Muscle layer of duodenum (tissue), 2 donors: ENCODE results near the gene ABAT.

Source experiments
- H3K27ac ChIP-seq: one replicate; pipeline ENCODE4 v1.7.0; 2013; ENCODE audit warnings: mild to moderate bottlenecking, low read length
- H3K27me3 ChIP-seq: one replicate; pipeline ENCODE4 v1.7.0; 2013; ENCODE audit warnings: low read depth, mild to moderate bottlenecking, control low read depth, low read length
- H3K36me3 ChIP-seq, 2 donors: one replicate each; pipeline ENCODE4 v1.7.0; 2013; ENCODE audit warnings: low read length in 2 of 2, control low read depth in 1 of 2, mild to moderate bottlenecking in 1 of 2; ENCODE audit not compliant: insufficient read depth in 2 of 2, control insufficient read depth in 1 of 2
- H3K4me1 ChIP-seq, 2 donors: one replicate each; pipeline ENCODE4 v1.7.0; 2013; ENCODE audit warnings: low read length in 2 of 2, mild to moderate bottlenecking in 2 of 2, control low read depth in 1 of 2, moderate library complexity in 1 of 2; ENCODE audit not compliant: insufficient read depth in 2 of 2, control insufficient read depth in 1 of 2
- H3K4me3 ChIP-seq, 2 donors: one replicate each; pipeline ENCODE4 v1.7.0; 2013; ENCODE audit warnings: low read length in 2 of 2, low read depth in 1 of 2, mild to moderate bottlenecking in 1 of 2
- H3K9me3 ChIP-seq, 2 donors: one replicate each; pipeline ENCODE4 v1.7.0; 2013; ENCODE audit warnings: low read length in 2 of 2, control low read depth in 1 of 2, mild to moderate bottlenecking in 1 of 2; ENCODE audit not compliant: control insufficient read depth in 1 of 2
- donor health status: healthy.

The ABAT gene

DNA sequence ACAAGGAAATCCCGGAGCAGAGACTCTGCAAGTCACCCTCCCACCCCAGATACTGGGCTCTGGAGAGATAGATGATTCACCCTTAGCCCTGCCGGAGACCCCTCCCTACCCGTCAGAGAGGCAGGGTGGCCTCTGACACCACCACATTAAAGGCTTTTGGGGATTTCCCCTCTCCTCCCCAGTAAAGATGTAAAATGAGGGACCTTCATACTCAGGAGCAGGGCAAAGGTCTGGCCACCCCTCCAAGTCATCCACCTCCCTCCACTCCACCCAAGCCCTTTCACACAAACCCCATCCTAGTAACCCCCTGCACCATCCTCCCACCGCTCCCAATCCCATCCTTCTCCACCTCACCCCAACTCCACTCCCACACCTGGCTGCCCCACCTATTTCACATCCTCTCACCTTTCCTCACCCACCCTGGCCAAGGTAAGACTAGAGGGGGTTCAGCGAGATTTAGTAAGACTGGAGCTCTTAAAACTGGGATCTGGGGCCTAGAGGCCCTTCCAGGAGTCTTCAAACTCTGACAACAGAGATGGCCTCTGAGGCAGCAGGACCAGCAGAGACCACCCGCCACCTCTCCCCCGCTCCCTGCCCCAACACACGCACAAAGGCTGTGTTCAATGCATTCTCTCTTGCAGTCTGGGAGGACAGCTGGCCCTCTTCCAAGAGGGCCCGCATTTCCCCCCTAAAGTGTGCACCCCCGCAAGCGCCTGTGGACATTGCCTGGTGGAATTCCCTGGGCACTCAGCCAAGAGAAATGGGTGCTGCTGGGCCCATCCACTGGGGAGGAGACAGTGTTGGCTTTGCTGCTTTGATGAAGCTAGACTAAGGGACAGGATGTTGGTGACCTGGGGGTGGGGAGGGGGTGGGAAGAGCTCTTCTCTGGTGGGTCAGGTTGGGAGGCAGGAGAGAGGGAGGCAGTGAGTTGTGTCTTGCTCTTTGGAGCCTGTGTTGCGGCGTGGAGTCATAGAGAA is 1.1 kb downstream of the ABAT start:
- peaks cover 6 to 8% of the 10 kb centered on the region in 2 donors for H3K4me1 ChIP-seq
- H3K27ac ChIP-seq = no peak overlapping the region
- H3K9me3 ChIP-seq = peaks cover 0 to 5% of the 10 kb centered on the region in 2 donors
- peaks cover 0 to under 1% of the 10 kb centered on the region in 2 donors for H3K36me3 ChIP-seq
- H3K4me3 ChIP-seq = peak overlapping the region; percentile 65 to 73
- no peaks in the 10 kb centered on the region for H3K27me3 ChIP-seq

DNA sequence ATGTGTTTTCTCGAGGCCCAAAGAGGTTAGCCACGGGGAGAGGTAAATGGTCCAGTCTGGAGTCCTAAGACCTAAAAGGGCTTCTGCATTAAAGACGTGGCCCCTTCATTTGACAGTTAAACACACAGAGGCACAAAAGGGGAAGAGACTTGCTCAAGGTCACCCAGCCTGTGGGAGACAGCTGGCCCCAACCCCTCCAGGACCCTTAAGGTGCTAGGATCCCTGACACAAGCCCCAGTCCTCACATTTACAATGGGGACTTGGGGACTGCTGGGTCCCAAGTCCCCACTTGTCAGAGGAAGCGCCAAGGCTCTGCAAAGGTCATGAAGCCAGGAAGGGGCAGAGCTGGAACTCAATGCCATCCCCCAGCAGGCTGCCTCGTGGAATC is 1.7 kb downstream of the ABAT start:
- Histone ChIP-seq H3K27ac (no peak overlapping the region), H3K4me3 (no peak overlapping the region), H3K36me3 (no peaks in the 10 kb centered on the region), H3K9me3 (peaks cover 0 to 5% of the 10 kb centered on the region in 2 donors), H3K4me1 (peaks cover 6 to 8% of the 10 kb centered on the region in 2 donors), H3K27me3 (no peaks in the 10 kb centered on the region)

DNA sequence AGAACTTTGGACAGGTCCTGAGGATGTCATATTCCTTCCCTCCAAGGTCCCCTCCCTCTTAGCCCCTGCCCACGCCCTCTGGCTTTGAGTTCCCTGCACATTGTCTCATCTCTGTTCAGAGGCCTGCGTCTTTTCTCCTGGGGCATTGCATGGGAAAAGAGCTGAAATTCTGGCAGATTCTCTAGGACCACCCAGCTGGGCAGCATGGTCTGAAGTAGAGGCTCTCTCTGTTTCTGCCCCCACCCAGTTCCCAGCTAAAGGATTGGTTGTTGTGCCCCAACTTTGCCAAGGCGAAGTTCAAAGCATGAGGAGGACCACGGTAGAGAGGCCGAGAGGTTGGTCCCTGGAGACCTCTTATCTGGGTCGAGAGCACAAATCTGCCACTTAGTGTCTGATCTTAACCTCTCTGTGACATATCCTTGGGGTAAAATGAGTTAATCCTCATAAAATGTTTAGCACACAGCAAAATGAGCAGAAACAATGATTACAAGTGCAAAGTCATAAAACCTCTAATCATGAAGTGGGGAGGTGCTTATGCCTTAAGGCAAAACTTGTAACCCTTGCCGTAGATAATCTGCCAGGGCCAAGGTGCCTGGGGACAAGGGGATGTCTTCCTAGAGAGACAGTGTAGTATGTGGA is 2.4 kb downstream of the ABAT start:
- no peaks in the 10 kb centered on the region for H3K36me3 ChIP-seq
- no peaks in the 10 kb centered on the region for H3K27me3 ChIP-seq
- H3K4me3 ChIP-seq = no peak overlapping the region
- H3K4me1 ChIP-seq = peaks cover 6 to 8% of the 10 kb centered on the region in 2 donors
- H3K9me3 ChIP-seq = peaks cover 0 to 5% of the 10 kb centered on the region in 2 donors
- no peak overlapping the region for H3K27ac ChIP-seq

DNA sequence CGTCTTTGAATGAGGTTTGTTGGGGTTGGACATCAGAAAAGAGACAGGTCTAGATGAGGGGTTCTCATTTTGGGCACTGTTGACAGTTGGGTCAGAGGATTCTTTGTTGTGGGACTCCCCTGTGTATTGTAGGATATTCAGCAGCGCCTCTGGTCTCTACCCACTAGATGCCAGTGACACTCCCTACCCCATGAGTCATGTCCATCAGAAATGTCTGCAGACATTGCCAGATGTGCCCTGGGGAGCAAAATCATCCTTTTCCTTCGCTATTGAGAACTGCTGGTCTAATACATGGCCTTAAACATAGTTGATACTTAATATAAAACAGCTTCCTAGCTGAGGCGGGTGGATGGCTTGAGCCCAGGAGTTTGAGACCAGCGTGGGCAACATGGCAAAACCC is 3.1 kb downstream of the ABAT start:
- Histone ChIP-seq H3K4me1 (peaks cover 6 to 8% of the 10 kb centered on the region in 2 donors), H3K27ac (no peak overlapping the region)

DNA sequence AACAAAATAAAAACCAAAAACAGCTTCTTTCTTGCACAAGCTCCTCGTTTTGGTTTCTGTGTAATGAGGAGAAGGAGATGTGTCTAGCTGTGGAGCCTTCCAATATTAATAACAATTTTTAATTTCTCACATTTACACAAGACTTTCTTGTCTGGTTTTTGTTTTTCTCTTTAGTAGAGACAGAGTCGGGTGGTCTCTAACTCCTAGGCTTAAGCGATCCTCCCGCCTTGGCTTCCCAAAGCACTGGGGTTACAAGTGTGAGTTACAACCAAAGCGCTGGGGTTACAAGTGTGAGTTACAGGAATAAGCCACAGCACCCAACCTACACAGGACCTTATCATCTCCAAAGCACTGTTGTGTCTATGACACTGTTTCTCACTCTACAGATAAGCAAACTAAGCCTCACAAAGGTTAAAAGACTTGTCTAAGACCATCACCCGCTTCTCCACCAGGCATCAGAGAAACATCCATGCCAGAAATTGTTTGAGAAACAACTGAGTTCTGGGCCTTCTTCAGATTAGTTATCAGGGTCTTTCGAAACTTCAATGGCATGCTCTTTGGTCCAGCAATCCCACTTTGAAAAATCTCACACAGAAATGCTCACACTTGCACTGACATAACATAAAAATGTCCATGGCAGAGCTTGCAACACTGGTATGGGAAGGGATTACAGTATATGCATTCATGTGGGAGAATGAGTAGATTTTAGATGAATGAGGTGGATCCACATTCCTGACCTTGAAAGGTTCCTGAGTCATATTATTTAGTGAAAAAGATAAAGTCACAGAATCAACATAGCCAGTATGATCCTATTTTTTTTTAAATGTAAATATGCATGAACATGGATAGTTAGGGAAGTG is 3.9 kb downstream of the ABAT start:
- H3K9me3 ChIP-seq = peaks cover 0 to 5% of the 10 kb centered on the region in 2 donors
- no peak overlapping the region for H3K27ac ChIP-seq
- H3K4me3 ChIP-seq = no peak overlapping the region
- no peaks in the 10 kb centered on the region for H3K36me3 ChIP-seq
- H3K27me3 ChIP-seq = no peaks in the 10 kb centered on the region
- peaks cover 6 to 8% of the 10 kb centered on the region in 2 donors for H3K4me1 ChIP-seq

More for the DNA sequence above, 3.1 kb downstream of the ABAT start:
- Histone ChIP-seq H3K27me3 (no peaks in the 10 kb centered on the region), H3K9me3 (peaks cover 0 to 5% of the 10 kb centered on the region in 2 donors), H3K36me3 (no peaks in the 10 kb centered on the region), H3K4me3 (no peak overlapping the region)

DNA sequence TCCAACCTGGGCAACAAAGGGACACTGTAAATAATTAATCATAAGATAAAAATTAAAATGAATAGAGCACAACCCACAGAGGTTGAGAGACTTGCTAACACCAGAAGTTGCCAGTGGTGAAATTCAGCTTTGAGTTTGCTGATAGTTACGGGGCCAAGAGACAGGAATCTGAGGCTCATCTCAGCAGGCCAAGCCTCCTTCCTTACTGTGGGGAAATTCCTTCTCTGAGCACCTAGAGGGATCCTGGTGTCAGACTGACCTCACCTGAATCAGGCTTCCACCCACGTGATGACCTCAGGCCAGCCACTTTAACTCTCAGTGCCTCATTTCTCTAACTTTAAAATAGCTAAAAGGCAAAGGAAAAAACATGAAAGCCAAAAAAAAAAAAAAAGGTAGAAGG is 4.7 kb downstream of the ABAT start:
- Histone ChIP-seq H3K9me3 (peaks cover 0 to 5% of the 10 kb centered on the region in 2 donors), H3K4me3 (no peak overlapping the region), H3K27ac (no peak overlapping the region), H3K27me3 (no peaks in the 10 kb centered on the region), H3K4me1 (peaks cover 6 to 8% of the 10 kb centered on the region in 2 donors), H3K36me3 (no peaks in the 10 kb centered on the region)

DNA sequence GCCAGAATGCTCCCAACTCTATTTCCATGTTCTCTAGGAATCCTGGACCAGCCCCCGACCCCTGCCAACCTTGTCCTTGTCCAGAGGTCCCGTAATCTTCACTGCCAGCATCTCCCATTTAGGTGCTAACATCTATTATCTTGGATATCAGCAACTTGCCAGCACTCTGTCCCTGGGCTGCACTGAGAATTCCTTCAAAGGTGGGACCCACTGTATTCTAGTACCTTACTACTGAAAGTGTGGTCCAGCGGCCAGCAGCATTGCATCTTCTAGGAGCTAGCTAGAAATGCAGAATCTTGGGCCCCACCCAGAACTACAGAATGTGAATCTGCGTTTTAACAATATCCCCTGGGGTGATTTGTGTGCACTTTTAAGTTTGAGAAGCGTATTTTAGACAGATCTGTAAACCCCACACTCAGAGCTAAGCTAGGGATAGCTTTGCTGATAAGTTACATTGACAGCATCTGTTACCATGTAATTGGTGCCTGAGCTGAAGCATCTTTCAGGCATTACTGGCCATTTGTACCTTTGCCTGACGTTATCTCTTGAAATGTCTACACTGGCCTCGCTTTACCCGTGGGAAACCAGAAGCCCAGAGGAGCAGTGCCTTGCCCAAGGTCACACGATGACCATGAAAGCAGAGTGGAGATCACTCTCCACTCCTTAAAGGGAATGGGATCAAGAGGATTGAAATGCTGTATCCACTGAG is 8.3 kb downstream of the ABAT start:
- Histone ChIP-seq H3K36me3 (no peaks in the 10 kb centered on the region), H3K27ac (no peak overlapping the region), H3K9me3 (peaks cover 0 to 5% of the 10 kb centered on the region in 2 donors), H3K4me3 (no peak overlapping the region), H3K4me1 (no peaks in the 10 kb centered on the region), H3K27me3 (no peaks in the 10 kb centered on the region)

DNA sequence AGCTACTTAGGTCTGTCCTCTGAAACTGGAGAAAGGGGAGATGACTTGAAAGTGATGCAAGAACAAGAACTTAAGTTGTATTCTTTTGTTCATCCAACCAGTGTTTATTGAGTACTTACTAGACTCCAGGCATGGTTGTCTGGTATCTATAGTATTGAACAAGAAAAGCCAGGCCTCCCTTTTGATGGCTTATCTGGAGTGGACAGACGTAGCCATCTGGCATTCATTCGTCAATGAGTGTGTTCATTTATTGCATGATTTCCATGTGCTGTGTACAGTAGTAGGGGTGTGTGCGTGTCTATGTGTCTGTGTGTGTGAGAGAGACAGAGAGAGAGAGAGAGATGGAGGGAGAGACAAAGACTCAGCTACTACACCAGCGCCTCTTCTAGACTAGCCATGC is 9.2 kb downstream of the ABAT start:
- Histone ChIP-seq H3K27ac (no peak overlapping the region), H3K4me3 (no peak overlapping the region), H3K27me3 (no peaks in the 10 kb centered on the region), H3K36me3 (no peaks in the 10 kb centered on the region), H3K4me1 (no peaks in the 10 kb centered on the region), H3K9me3 (peaks cover 0 to 5% of the 10 kb centered on the region in 2 donors)

DNA sequence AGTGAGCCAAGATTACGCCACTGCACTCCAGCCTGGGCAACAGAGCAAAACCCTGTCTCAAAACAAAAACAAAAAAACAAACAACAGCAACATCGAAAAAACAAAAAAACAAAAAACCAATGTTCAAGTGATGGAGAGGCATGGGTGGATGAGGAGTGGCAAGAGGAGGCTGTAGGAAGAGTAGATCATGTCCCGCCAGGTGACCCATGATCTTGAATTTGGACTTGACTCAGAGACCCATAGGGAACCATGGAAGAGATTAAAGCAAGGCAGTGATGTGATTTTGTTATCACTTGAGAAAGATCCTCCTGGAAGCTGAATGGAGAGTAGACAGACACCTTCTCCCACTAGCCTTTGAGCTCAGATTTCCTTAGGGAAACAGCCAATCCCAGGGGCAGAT is 11.2 kb downstream of the ABAT start:
- Histone ChIP-seq H3K36me3 (peaks cover 0 to 10% of the 10 kb centered on the region in 2 donors), H3K9me3 (peaks cover 11 to 14% of the 10 kb centered on the region in 2 donors), H3K4me3 (no peak overlapping the region), H3K27me3 (no peaks in the 10 kb centered on the region), H3K27ac (no peak overlapping the region), H3K4me1 (no peaks in the 10 kb centered on the region)

DNA sequence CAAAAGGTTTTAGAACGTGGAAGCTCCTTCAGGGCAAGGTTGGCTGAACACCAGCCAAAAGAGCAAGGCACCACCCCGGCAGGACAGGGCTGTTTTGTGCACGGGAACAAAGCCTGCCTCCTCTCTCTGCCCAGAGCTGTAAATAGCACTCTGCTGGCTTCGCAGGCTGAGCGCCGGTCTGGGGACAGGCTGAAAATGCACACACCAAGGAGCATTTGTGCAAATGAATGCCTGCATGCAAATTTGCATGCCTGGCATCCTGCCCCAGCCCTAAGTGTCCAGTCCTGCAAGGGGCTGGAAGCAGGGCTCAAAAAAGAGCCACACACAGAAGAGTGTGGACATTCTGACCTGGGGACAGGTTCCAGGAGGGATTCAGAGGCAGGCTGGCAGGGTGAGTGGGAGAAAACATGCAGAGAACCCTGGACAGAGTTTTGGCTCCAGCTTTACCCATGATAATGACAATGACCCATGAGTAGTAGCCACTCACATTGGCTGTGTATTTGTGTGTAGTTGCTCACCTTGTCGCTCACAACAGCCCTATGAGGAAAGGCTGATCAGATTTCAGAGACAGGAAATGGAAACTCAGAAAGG is 11.7 kb downstream of the ABAT start:
- H3K9me3 ChIP-seq = peaks cover 11 to 14% of the 10 kb centered on the region in 2 donors
- H3K4me1 ChIP-seq = no peaks in the 10 kb centered on the region
- no peak overlapping the region for H3K4me3 ChIP-seq
- no peak overlapping the region for H3K27ac ChIP-seq
- H3K27me3 ChIP-seq = no peaks in the 10 kb centered on the region
- peaks cover 0 to 10% of the 10 kb centered on the region in 2 donors for H3K36me3 ChIP-seq
